Measurements from ENCODE around the gene CXCL14.

DNA sequence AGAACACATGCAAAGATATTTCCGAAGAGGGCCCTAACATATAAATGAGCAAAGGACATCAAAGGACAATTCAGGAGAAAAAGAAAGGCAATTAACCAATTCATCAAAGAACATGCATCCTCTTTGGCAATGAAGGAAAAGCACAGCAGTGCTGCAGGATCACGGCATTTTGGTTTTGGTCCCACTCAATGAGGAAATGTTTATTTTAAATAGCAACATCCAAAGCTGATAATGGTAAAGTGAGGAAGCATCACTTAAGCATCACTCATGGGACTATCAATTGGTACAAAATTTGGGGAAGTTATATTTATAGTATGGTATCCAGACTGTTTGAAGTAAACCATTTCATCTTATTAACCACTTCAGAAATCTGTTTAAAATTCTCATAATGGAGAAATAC lies 5.5 kb upstream of the CXCL14 start:
- no peak for TF ChIP-seq CTCF (IDR thresholded peaks at IDR 0.05)
- TF ChIP-seq POLR2A (IDR thresholded peaks at IDR 0.05), result no peak
